Hepatocyte (in vitro differentiated cells): ENCODE results near the gene GPR153.

Experiments
- CTCF ChIP-seq: fragments of 200-600 bp; sonication (generic); IDR thresholded peaks from 2 replicates; pipeline ENCODE4 v1.5.1; 2016; ENCODE audit warnings: antibody characterized with exemption, mild to moderate bottlenecking; ENCODE audit not compliant: poor library complexity
- EZH2 ChIP-seq: fragments of 200-600 bp; sonication (generic); IDR thresholded peaks from 2 replicates; pipeline ENCODE4 v1.6.1; 2016; ENCODE audit warnings: antibody characterized with exemption, mild to moderate bottlenecking, borderline replicate concordance
- EZH2phosphoT487 ChIP-seq: fragments of 200-600 bp; sonication (generic); IDR thresholded peaks from one replicate; pipeline ENCODE4 v1.6.1; 2018; ENCODE audit warnings: antibody characterized with exemption, mild to moderate bottlenecking, low read depth, moderate library complexity; ENCODE audit not compliant: unreplicated experiment, severe bottlenecking

GRCh38 chr1:6241107-6241886, 19.6 kb downstream of the GPR153 start:
- no peak for TF ChIP-seq CTCF
- no peak for TF ChIP-seq EZH2
- no peak for TF ChIP-seq EZH2phosphoT487
